GM23248 (cell line): ENCODE measurements around the gene GPX4. TPM values are rescaled to one million over a fixed set of nuclear protein-coding genes. Genes with fewer than 3 reads are reported as not detected.

Source experiments
- DNase-seq: peaks from one replicate; pipeline ENCODE4 v3.0.0-alpha.2; 2015
- H2AFZ ChIP-seq: fragments of 200-600 bp; sonication (generic); 2 replicates; pipeline ENCODE4 v1.6.1; 2016; ENCODE audit warnings: antibody characterized with exemption
- H3F3A ChIP-seq: fragments of 200-600 bp; sonication (generic); 2 replicates; pipeline ENCODE4 v1.6.1; 2016; ENCODE audit warnings: mild to moderate bottlenecking, antibody characterized with exemption, mixed run types; ENCODE audit not compliant: insufficient read depth
- H3K27ac ChIP-seq: fragments of 200-600 bp; sonication (generic); 2 replicates; pipeline ENCODE4 v1.5.1; 2016; ENCODE audit warnings: mild to moderate bottlenecking
- H3K27me3 ChIP-seq: fragments of 200-600 bp; sonication (generic); replicated peaks from 2 replicates; pipeline ENCODE4 v1.6.1; 2016; ENCODE audit warnings: mild to moderate bottlenecking; ENCODE audit not compliant: insufficient read depth
- H3K36me3 ChIP-seq: fragments of 200-600 bp; sonication (generic); 2 replicates; pipeline ENCODE4 v1.6.1; 2016; ENCODE audit warnings: low read depth, mild to moderate bottlenecking
- H3K4me1 ChIP-seq: fragments of 200-600 bp; sonication (generic); 2 replicates; pipeline ENCODE4 v1.6.1; 2016; ENCODE audit warnings: mild to moderate bottlenecking; ENCODE audit not compliant: insufficient read depth
- H3K4me2 ChIP-seq: fragments of 200-600 bp; sonication (generic); one replicate; pipeline ENCODE4 v1.6.1; 2016; ENCODE audit warnings: mild to moderate bottlenecking; ENCODE audit not compliant: unreplicated experiment
- H3K4me3 ChIP-seq: fragments of 200-600 bp; sonication (generic); 2 replicates; pipeline ENCODE4 v1.5.1; 2016; ENCODE audit warnings: mild to moderate bottlenecking
- H3K79me2 ChIP-seq: fragments of 200-600 bp; sonication (generic); 2 replicates; pipeline ENCODE4 v1.6.1; 2016; ENCODE audit warnings: mild to moderate bottlenecking; ENCODE audit not compliant: insufficient read depth
- H3K9ac ChIP-seq: fragments of 200-600 bp; sonication (generic); 2 replicates; pipeline ENCODE4 v1.6.1; 2016; ENCODE audit warnings: mild to moderate bottlenecking
- H3K9me2 ChIP-seq: fragments of 200-600 bp; sonication (generic); 2 replicates; pipeline ENCODE4 v1.6.1; 2016; ENCODE audit warnings: mixed run types, mild to moderate bottlenecking, moderate library complexity; ENCODE audit not compliant: insufficient read depth
- H3K9me3 ChIP-seq: fragments of 200-600 bp; sonication (generic); one replicate; pipeline ENCODE4 v1.6.1; 2017; ENCODE audit warnings: low read depth
- H4K20me1 ChIP-seq: fragments of 200-600 bp; sonication (generic); 2 replicates; pipeline ENCODE4 v1.6.0; 2016; ENCODE audit not compliant: insufficient read depth
- EZH2 ChIP-seq: fragments of 200-600 bp; sonication (generic); IDR thresholded peaks from 2 replicates; pipeline ENCODE4 v1.6.1; 2018; ENCODE audit warnings: antibody characterized with exemption, mild to moderate bottlenecking; ENCODE audit not compliant: insufficient read depth, poor library complexity, severe bottlenecking
- EZH2phosphoT487 ChIP-seq: fragments of 200-600 bp; sonication (generic); IDR thresholded peaks from 2 replicates; pipeline ENCODE4 v1.6.1; 2018; ENCODE audit warnings: antibody characterized with exemption, moderate library complexity, mild to moderate bottlenecking, low read depth; ENCODE audit not compliant: insufficient read depth
- WGBS, 2 experiments: methylation state at CpG; one replicate each; pipeline ENCODE4 v1.1.6; 2015 to 2017; ENCODE audit warnings: low lambda C conversion rate in 2 of 2, low coverage in 1 of 2; ENCODE audit errors: missing lambda C conversion rate in 2 of 2; 5-methylcytosine and 5-hydroxymethylcytosine counted together
- in situ Hi-C: fragments of 300-500 bp; cut with MboI; formaldehyde crosslinking; loops from 2 replicates; pipeline ENCODE4 v1.15.0; 2020
- polyA plus RNA-seq: library from polyadenylated mRNA; unstranded; fragments of >200 nt; fragmentation: Nextera tagmentation; extraction: Ambion mirVana; gene quantifications from 2 replicates; pipeline ENCODE4 v1.2.1, GENCODE V29; 2016
- total RNA-seq: library from RNA; depleted of rRNA; stranded (reverse); fragments of >200 nt; shearing (Covaris generic); gene quantifications from 2 replicates; pipeline ENCODE4 v1.2.3, GENCODE V29; 2014

The GPX4 gene
- total and polyA plus RNA-seq, 2 experiments from 2014 or later = 298 to 607 TPM

DNA sequence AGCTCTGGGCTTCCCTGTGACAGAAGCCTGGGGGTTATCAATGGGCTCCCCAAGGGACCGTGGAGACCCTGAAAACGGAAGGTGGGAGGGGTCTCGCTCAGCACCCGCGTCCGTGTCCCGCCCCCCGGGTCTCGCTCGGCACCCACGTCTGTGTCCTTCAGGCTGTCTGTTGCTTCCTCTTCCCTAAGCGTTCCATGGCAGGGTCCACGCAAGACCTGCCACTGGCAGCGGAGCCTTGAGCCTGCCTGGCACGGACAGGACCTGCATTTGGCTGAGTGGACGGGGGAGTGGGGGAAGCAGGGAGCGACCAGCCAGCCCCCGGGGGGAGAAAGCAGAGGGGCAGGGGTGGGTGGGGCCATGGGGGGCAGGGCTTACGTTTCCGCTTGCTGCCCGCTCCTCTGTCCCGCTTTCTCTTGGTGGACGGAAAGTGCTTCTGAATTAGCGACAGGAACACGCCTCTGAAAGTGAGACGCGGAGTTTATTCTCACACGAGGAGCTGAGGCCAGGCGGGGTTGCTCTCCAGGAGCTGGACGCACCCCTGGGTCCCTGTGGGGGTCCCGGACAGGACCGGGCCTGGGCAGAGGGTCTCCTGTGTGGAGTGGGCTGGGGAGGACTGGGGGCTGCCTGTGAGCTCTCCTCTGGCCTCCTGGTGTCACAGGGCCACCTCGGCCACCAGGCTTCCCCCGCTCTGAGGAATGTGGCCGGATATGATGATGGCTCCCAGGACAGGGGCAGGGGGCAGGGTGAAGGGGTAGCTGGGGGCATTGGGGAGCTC, 12.0 kb downstream of the GPX4 start:
- no peak overlapping the region for H3K9ac ChIP-seq
- no peak for TF ChIP-seq EZH2
- TF ChIP-seq EZH2phosphoT487 = no peak
- no peak for DNase-seq
- H4K20me1 ChIP-seq = no peaks in the 10 kb centered on the region
- H3K27me3 ChIP-seq = no peaks in the 10 kb centered on the region
- no peak overlapping the region for H3K4me3 ChIP-seq
- H2AFZ ChIP-seq = no peak overlapping the region
- in situ Hi-C loops = loop anchor here (5.0 kb wide), 1 partner anchor 86 kb away; no protein-coding TSS in a partner anchor
- H3K4me2 ChIP-seq = no peak overlapping the region
- peaks cover 54% of the 10 kb centered on the region; the same call in 1 of the 2 replicates for H3K36me3 ChIP-seq
- H3K9me2 ChIP-seq = no peaks in the 10 kb centered on the region
- H3K9me3 ChIP-seq = no peaks in the 10 kb centered on the region
- H3K27ac ChIP-seq = no peak overlapping the region
- WGBS, 2 experiments = 90% methylated on average over 25 to 35 of the region's 35 CpGs
- H3F3A ChIP-seq = peaks cover 6% of the 10 kb centered on the region
- no peaks in the 10 kb centered on the region for H3K4me1 ChIP-seq
- peaks cover 36% of the 10 kb centered on the region for H3K79me2 ChIP-seq

- WGBS, 2 experiments = 92% methylated on average over 44 to 52 of the region's 52 CpGs
- Histone ChIP-seq H3F3A (peaks cover 6% of the 10 kb centered on the region), H3K27me3 (no peaks in the 10 kb centered on the region), H3K4me3 (no peak overlapping the region), H3K36me3 (peaks cover 63% of the 10 kb centered on the region; the same call in 1 of the 2 replicates), H4K20me1 (no peaks in the 10 kb centered on the region), H3K27ac (no peak overlapping the region), H3K9me2 (no peaks in the 10 kb centered on the region), H3K9ac (no peak overlapping the region), H3K4me1 (no peaks in the 10 kb centered on the region), H3K79me2 (peaks cover 47% of the 10 kb centered on the region), H2AFZ (no peak overlapping the region), H3K9me3 (no peaks in the 10 kb centered on the region), H3K4me2 (no peak overlapping the region)
- no peak for TF ChIP-seq EZH2
- TF ChIP-seq EZH2phosphoT487 = no peak
- in situ Hi-C loops = loop anchor here (5.0 kb wide), 1 partner anchor 85 kb away; no protein-coding TSS in a partner anchor
- DNase-seq = no peak
Measured at GRCh38 chr19:1116726-1117581, 13.2 kb downstream of the GPX4 start.

DNA sequence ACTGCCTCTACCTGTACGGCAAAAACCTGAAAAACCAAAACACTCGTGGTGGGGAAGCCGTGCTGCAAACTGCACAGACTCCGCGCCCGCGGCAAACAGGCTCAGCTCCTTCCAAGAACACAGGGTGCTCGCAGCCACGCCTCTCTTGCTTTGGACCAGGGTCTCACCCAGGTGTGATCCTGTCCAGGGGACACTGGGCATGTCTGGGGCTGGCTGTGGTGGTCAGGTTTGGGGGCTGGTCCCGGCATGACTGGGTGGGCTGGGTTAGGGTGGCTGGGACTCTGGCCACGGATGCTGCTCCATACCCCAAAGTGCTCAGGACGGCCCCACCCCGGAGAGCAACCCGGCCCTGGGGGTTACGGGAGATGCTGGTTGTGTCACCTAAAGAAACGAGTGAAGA, 13.9 kb downstream of the GPX4 start:
- no peaks in the 10 kb centered on the region for H3K9me2 ChIP-seq
- no peaks in the 10 kb centered on the region for H3K9me3 ChIP-seq
- peaks cover 50% of the 10 kb centered on the region for H3K79me2 ChIP-seq
- no peak overlapping the region for H3K4me2 ChIP-seq
- H3K4me1 ChIP-seq = no peaks in the 10 kb centered on the region
- no peak overlapping the region for H3K27ac ChIP-seq
- no peak for TF ChIP-seq EZH2phosphoT487
- no peak for DNase-seq
- in situ Hi-C loops = loop anchor here (5.0 kb wide), 1 partner anchor 85 kb away; no protein-coding TSS in a partner anchor
- peaks cover 62% of the 10 kb centered on the region; the same call in 1 of the 2 replicates for H3K36me3 ChIP-seq
- H3K9ac ChIP-seq = no peak overlapping the region
- H3K27me3 ChIP-seq = no peaks in the 10 kb centered on the region
- peaks cover 6% of the 10 kb centered on the region for H3F3A ChIP-seq
- no peak overlapping the region for H3K4me3 ChIP-seq
- H4K20me1 ChIP-seq = no peaks in the 10 kb centered on the region
- 87 to 93% methylated on average over 13 to 16 of the region's 16 CpGs for WGBS, 2 experiments
- H2AFZ ChIP-seq = no peak overlapping the region

- Histone ChIP-seq H3K4me3 (no peak overlapping the region), H2AFZ (no peak overlapping the region), H3K9ac (no peak overlapping the region), H3K4me1 (no peaks in the 10 kb centered on the region), H4K20me1 (no peaks in the 10 kb centered on the region), H3K9me2 (no peaks in the 10 kb centered on the region), H3K4me2 (no peak overlapping the region), H3K27ac (no peak overlapping the region), H3F3A (peaks cover 6% of the 10 kb centered on the region), H3K9me3 (no peaks in the 10 kb centered on the region), H3K27me3 (no peaks in the 10 kb centered on the region), H3K79me2 (peaks cover 62% of the 10 kb centered on the region), H3K36me3 (peaks cover 60% of the 10 kb centered on the region; the same call in 1 of the 2 replicates)
- TF ChIP-seq EZH2phosphoT487 = no peak
- TF ChIP-seq EZH2 = no peak
- WGBS, 2 experiments = 93 to 97% methylated on average over 31 to 34 of the region's 34 CpGs
- in situ Hi-C loops = loop anchor here (5.0 kb wide), 1 partner anchor 83 kb away; no protein-coding TSS in a partner anchor
- DNase-seq = no peak
Measured at GRCh38 chr19:1118999-1119398, 15.2 kb downstream of the GPX4 start.
